DMS53 treated with DMSO at 0.1 percent for 48 hours (cell line): ENCODE data around the gene RNASEH2A.
A peak's percentile ranks its signal among the peaks of the same experiment; 100 is the strongest.
"Not testable (repeated sequence)": the region's sequence is repeated elsewhere in the genome, so short reads cannot be mapped to it uniquely, and the experiment has no call there.

Experiments
- DNase-seq: peaks from one replicate; lab custom pipeline; 2025; ENCODE audit not compliant: unreplicated experiment; lab: John Stamatoyannopoulos, UW

RNASEH2A gene

DNA sequence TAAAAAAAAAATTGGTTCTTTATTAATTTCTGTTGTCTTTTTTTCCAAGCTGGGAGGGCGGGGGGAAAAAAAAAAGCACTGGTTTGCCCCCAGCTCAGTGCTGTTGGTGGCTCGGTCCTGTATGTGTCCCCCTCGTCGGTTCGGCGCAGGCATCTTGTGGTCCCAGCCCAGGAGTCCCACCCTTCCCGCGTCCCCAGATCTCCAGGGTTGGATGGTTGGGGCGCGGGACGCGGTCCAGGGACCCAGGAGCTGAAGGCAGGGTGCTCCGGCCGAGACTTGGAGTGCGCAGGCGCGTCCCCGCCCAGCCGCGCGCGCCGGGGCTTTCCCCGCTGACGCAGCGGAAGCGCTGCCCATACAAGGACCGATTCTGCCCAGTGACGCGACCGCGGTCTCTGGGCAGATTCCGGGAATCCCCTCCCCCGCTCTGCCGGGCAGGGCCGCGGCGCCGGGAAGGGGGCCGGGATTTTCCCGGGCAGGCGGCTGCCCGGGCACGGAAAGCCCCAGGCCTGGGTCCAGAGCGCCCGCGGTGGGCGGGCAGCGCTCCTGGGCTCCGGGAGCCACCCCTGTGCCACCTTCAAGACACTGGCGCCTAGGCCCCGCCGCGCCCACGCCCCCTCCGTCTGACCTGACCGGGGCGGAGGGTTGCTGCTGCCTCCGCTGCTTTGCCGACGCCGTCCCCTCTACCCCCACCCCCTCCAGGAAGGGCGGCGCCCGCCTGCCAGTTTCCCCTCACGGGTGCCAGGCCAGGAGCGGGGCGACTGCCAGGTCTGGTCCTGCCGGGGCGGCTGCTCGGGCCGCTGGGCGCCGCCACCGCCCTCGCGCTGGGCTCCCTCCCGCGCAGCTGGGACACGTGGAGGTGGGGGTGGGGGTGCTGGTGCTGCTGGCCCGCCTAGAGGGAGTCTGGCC is 12.8 kb upstream of the RNASEH2A start:
- peak; percentile 77 for DNase-seq

DNA sequence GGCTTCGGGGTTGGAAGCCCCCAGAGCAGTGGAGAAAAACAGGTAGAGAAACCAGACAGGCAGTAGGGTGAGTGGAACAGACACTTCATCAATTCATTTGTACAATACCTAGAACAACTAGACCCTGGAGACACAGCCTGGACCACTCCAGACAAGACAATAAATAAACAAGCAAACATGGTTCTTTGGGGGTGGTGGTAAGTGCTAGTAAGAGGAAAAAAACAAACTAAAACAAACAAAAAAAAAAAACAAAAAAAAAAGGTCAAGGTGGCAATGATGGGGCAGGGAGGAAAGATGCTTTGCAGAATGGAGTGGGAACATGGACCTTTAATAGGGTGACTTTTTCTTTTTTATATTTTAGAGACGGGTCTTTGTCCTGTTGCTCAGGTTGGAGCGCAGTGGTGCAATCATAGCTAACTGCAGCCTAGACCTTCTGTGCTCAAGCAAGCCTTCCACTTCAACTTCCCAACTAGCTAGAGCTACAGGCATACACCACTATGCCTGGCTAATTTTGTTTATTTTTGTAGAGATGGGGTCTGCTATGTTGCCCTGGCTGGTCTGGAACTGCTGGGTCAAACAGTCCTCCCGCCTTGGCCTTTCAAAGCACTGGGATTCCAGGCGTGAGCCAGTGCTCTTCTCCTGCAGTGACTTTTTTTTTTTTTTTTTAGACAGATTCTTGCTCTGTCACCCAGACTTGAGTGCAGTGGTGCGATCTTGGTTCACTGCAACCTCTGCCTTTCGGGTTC is 12.0 kb upstream of the RNASEH2A start:
- no peak for DNase-seq

DNA sequence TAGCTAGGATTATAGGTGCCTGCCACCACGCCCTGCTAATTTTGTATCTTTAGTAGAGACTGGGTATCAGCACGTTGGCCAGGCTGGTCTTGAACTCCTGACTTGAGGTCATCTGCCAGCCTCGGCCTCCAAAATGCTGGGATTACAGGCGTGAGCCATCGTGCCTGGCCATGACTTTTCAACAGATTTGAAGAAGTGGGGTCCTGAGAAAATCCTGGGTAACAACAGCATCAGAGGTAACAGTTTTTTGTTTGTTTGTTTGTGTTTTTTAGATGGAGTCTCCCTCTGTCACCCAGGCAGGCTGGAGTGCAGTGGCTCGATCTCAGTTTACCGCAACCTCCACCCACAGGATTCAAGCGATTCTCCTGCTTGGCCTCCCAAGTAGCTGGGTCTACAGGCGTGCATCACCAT is 11.4 kb upstream of the RNASEH2A start:
- DNase-seq = no peak

DNA sequence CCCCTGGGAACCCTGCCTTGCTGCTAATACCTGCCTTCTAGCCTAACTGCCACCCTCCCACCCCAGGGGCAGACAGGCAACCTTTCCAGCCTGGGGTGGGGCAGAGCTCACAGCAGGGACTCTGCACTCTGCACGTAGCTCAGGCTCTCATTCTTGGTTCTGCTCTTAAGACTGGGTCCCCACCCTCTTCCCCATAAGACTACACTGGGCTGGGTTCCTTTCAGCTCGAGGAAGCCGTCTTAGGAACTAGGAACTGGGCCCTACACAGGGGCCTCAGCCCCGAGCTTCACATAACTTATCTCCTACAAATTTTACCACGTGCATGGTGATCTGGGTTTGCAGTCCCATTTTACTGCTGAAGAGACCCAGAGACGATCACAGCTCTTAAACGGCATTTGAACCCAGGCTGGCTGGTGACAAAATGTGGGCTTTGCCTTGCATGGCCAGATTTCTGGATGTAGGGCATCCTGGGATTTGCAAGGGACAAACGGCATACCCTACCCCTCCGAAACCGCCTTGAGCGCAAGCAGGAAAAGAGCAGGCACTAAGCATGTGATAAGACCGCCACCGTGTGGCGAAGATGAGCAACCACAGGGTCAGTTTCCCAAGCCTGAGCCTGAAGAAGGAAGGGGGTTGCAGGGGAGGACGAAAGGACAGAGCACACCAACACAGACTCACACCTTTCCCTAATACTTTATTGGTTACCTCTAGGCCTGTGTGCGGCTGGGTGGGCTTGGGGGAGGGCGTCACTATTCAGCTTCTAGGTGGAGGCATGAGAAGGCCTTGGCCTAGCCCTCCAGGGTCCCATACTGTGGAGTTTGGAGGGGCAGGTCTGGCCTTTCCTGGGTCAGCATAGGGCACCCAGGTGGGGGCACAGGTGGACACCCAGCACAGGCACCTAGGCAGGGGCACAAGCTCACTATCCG is 10.0 kb upstream of the RNASEH2A start:
- peak; percentile 59 for DNase-seq

DNA sequence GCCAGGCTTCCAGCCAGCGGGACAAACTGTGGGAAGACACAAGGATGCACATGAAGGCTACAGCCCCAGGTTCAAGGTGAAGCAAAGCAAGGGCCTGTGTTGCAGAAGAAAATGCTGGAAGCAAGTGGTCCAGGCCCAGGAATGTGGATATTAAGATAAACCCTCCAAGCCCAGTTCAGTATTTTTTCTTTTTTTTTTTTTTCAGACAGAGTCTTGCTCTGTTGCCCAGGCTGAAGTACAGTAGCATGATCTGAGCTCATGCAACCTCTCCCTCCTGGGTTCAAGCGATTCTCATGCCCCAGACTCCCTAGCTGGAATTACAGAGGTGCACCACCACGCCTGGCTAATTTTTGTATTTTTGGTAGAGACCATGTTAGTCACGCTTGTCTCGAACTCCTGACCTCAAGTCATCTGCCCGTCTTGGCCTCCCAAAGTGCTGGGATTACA is 9.2 kb upstream of the RNASEH2A start:
- DNase-seq = no peak

DNA sequence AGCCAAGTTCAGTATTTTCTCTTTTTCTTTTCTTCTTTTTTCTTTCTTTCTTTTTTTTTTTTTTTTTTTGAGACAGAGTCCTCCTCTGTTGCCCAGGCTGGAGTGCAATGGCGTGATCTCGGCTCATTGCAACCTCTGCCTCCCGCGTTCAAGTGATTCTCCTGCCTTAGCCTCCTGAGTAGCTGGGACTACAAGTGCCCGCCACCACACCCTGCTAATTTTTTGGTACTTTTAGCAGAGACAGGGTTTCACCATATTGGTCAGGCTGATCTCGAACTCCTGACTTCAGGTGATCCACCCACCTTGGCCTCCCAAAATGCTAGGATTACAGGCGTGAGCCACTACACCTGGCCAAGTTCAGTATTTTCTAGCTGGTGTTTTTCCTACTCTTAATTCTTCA is 8.8 kb upstream of the RNASEH2A start:
- not testable (repeated sequence) for DNase-seq

DNA sequence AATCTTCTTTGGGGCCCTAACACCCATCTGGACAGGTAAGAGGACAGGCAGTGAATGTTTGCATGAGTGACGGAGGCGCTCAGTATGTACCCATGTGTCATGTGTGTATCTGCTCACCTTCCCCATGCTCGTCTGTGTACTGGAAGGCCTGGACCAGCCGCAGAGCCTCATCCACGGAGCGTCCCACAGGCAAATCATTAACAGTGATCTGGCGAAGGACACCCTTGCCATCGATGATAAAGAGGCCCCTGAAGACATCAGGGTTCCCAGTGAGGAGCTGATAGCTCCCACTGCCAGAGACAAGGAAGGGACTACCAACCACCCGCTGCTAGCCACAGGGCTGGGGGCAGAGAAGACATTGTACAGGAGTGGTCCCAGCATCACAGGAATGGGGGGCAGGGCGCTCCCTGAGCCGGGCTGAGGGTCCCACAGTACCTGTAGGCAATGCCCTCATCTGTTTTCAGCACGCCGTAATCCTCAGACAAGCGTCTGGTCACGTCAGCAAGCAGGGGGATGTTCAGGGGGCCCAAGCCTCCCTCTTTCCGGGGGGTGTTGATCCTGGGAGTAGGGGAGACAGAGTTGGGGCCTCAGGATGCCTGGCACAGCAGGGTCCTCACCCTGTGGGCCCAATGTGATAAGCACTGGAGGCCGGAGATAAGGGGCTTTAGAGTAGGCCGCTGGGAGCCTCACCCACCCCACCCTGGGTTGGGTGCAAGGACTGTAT is 6.5 kb upstream of the RNASEH2A start:
- no peak for DNase-seq

DNA sequence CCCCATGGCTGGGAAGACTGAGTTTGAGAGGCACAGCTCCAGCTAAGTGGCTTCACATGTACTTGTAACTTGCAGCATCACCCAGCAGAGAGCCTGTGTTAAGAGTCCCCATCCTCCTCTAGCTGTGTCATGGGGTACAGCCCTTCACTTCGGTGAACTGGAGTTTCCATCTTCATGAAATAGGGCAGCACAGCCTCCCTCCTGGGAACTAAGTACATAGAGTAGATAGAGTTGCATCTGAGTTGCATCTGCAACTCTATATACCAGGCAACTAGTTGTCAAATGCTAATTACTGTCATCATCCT is 6.0 kb upstream of the RNASEH2A start:
- no peak for DNase-seq

DNA sequence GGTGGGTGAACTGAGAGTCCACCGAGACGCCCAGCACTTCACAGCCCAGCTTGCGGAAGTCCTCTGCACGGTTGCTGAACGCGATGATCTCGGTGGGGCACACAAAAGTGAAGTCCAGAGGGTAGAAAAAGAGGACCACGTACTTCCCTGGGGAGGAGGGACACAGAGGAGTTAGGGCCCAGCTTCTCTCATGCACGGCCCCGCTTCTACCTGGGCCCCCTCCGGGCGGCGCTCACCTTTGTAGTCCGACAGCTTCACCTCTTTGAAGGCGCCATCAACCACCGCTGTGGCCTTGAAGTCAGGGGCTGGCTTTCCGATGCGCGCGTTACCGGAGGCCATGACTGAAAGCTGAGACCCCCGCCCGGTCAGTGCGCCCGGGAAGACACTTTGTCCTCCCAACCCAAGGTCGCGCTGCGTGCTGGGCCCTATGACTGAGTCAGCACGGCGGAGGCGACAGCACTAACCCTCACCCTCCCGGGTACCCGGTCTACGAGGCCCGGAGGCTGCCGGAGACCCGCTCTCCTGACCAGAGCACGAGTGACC is 5.4 kb upstream of the RNASEH2A start:
- no peak for DNase-seq

DNA sequence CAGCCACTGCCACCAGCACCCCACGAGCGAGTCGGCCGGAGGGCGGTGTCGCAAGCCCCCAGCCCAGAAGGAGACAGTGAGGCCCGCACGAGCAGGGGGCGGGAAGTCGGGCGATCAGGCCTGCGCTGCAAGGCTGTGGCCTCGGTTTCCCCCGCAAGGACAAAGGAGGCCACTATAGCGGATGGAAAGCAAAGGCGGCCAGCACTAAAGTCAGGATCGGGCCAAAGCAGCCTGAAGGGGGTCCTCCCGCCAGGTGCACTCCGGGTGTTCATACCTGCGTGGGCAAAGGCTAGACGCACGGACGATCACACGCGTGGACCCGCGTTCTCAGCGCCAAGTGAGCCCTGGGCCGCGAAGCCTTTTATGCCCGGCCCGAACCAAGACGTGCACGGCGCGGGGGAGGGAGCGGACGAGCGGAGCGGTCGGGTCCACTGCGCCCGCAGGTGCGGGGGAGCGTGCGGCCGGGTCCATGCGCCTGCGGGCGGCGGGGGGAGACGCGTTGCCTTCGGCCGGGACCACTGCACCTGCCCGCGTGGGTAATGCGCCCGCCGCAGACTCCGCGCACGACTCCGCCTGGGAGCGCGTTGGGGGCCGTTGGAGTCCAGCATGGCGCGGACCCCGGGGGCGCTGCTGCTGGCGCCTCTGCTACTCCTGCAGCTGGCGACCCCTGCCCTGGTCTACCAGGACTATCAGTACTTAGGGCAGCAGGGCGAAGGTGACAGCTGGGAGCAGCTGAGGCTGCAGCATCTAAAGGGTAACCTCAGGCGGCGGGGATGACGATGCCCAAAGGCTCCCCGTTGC is 4.7 kb upstream of the RNASEH2A start, which contains the start of the genes PRDX2 and THSD8:
Gene PRDX2, minus strand, starts transcription at position 335 of the 801 bp plus-strand sequence. CDS start 539 bp downstream, outside the sequence.
Gene THSD8, plus strand, starts transcription at position 604 of the 801 bp plus-strand sequence. Its CDS starts 3 bp downstream, at position 607.
- DNase-seq = peak; percentile 47

DNA sequence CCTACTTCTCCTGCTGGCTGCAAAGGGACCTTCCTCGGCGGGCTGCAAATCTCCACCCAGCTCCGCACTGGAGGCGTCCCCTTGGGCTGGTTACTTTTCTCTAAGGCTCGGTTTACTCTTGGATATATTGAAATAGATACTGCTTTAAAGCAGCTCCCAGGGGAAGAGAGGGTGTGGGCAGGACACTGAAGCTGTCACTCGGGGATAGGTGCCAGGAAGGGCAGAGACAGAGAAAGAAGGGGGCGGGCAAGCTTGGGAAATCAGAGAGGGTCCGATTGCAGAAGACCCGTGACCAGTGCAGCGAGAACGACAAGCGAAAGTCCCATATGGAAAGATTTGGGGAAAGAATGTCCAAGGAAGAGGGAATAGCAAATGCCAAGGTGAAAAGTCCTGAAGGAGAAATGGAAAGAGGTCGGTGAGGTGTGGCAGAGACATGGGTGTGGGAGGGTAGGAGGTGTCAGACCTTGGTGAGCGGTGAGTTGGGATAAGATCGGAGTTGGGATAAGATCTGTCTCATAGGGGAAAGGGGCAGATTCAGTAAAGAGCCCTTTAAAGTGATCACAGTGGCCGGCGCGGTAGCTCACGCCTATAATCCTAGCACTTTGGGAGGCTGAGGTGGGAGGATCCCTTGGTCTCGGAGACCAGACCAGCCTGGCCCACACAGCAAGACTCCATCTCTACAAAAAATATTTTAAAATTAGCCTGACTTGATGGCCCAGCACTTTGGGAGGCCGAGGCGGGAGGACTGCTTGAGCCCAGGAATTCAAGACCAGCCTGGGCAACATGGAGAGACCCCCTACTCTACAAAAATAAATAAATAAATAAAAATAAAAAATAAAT is 3.9 kb upstream of the RNASEH2A start:
- DNase-seq = no peak

DNA sequence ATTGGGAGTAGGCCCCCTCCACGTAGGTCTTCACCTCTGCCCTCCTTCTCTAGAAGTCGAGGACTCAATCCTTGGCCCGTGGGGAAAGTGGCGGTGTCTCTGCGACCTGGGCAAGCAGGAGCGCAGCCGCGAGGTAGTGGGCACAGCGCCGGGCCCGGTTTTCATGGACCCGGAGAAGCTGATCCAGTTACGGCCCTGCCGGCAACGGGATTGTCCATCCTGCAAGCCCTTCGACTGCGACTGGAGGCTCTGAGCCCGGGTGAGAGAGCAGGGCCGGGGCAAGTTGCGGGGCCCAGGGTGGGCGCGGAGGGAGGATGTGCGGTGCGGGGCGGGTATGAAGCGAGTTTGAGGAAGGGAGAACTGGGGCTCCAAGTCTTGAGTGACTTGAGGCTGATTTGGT is 2.3 kb upstream of the RNASEH2A start:
- DNase-seq = no peak

DNA sequence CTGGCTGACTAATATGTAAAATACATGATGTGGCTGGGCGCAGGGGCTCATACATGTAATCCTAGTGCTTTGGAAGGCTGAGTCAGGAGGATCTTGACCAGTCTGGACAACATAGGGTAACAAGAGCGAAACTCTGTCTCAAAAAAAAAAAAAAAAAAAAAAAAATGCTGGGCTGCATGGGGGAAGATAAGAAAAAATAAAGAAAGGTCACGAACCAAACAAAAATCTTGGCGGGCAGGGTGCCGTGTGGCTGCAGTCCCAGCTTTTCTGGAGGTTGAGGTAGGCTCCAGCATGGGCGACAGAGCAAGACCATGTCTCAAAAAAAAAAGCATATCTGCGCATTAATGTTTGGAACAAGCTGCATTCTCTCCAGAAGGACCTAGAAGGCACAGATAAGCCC is 8.7 kb downstream of the RNASEH2A start:
- DNase-seq = no peak

DNA sequence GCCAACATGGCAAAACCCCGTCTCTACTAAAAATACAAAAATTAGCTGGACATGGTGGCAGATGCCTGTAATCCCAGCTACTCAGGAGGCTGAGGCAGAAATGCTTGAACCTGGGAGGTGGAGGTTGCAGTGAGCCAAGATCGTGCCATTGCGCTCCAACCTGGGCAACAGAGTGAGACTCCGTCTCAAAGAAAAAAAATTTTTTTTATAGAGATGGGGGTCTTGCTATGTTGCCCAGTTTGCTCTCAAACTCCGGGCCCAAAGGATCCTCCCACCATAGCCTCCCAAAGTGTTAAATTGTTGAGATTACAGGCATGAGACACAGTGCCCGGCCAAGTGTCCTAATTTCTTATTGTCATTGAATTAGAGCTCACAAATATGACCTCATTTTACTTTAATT is 10.8 kb downstream of the RNASEH2A start:
- not testable (repeated sequence) for DNase-seq

DNA sequence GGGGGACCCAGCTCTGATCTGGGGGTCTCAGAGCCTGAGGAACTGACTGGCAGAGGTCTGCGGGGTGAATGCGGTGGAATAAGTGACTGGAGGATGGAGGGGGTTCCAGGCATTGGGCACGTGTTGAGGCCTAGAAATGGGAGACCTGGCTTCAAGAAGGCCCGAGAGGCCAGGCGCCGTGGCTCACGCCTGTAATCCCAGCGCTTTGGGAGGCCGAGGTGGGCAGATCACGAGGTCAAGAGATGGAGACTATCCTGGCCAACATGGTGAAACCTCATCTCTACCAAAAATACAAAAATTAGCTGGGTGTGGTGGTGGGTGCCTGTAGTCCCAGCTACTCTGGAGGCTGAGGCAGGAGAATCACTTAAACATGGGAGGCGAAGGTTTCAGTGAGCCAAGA is 11.4 kb downstream of the RNASEH2A start:
- DNase-seq = not testable (repeated sequence)

DNA sequence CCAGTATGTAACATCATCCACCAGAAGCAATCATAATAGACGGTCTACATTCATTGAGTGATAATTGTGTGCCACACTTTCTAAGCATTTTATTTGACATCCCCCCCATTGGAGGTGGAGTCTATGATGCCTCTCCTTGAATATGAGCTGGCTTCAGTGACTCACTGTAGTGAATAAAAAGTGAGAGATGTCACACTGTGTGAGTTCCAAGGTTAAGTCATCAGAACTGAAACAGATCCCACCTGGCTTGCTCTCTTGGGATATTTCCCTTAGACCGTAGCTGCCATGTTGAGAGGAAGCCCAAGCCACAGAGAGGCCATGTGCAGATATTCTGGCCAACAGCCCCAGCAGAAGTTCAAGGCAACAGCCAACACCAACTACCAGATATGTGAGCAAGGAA is 15.4 kb downstream of the RNASEH2A start:
- no peak for DNase-seq

DNA sequence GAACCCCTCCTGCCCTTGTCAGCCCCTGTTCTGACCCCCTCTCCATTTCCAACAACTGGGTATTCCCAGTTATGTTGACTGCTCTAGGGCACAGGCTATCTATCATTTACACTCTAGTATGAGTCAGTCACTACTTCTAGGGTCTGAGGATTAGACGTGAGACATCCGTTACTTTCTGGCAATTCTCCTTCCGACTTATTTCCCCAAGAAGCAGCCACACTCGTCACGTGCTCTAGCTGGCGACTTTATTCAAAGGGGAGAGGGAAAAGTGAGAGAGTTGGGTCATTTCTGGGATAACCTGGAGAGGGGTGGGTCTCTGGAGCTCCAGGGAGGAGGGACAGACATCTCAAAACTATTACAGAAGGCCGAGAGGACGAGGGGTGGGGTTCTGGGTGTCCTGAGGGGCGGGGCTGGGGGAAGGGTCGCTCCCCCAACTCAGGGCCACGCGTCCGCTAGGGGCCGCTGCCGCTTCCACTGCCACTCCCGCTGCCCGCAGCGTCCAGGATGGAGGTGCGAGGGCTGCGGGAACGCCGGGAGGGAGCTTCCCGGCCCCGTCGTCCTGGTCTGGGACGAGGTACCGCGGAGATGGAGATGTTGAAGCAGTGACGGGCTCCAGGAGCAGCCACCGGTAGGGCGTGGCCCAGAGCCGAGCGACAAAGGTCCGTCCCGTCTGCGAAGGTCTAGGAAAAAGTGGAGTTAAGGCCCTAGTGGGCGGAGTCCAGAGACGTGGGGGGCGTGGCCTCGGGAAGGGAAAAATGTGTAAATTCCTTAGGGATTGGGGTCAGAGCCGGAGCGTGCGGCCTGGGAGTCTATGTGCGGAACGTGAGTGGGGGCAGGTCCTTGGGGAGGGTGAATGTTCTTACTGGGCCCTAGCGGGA is 19.1 kb downstream of the RNASEH2A start:
- no peak for DNase-seq
